ENCODE data around the gene PIK3R5. TPM values are rescaled to one million over a fixed set of nuclear protein-coding genes. Genes with fewer than 3 reads are reported as not detected.

The PIK3R5 gene
- total and polyA plus RNA-seq, 11 donors, result 1.4 to 21.6 (median 2.4) TPM

- Histone ChIP-seq H3K4me3 (peak overlapping the region in 11 of 12 donors; percentile 8 to 66 (median 54)), H3K9me3 (no peaks in the 10 kb centered on the region), H3K27me3 (peaks cover 9 to 73% (median 31%) of the 10 kb centered on the region in 9 donors), H3K4me1 (peaks cover 0 to 22% (median 2%) of the 10 kb centered on the region in 12 donors), H3K27ac (no peak overlapping the region), H3K36me3 (no peaks in the 10 kb centered on the region)
- no peak for DNase-seq
- intact Hi-C loops (cut with DNase I), result loop anchor here in 1 of 10 donors (5.0 kb wide), 1 partner anchor 288 kb away; no protein-coding TSS in a partner anchor
- ATAC-seq, result peak in 1 of 4 donors; percentile 8
- WGBS, 4 donors, result 11 to 22% (median 16%) methylated on average over 48 to 58 of the region's 58 CpGs
- no peak for TF ChIP-seq CTCF (IDR thresholded peaks at IDR 0.05)
- TF ChIP-seq POLR2A (IDR thresholded peaks at IDR 0.05), result no peak
Observed at GRCh38 chr17:9004132-9004960, 38.8 kb upstream of the PIK3R5 start.

- Histone ChIP-seq H3K27ac (peak overlapping the region in 1 of 12 donors; percentile 26), H3K27me3 (peaks cover 9 to 72% (median 27%) of the 10 kb centered on the region in 9 donors), H3K4me1 (peaks cover 0 to 22% (median 2%) of the 10 kb centered on the region in 12 donors), H3K9me3 (no peaks in the 10 kb centered on the region), H3K4me3 (peak overlapping the region; percentile 10 to 66 (median 52)), H3K36me3 (no peaks in the 10 kb centered on the region)
- intact Hi-C loops (cut with DNase I), result loop anchor here in 1 of 10 donors (5.0 kb wide), 1 partner anchor 289 kb away; no protein-coding TSS in a partner anchor
- DNase-seq (peak in 1 of 5 donors; percentile 31), ATAC-seq (peak in 1 of 4 donors; percentile 45)
- TF ChIP-seq CTCF (IDR thresholded peaks at IDR 0.05), result no peak
- no peak for TF ChIP-seq POLR2A (IDR thresholded peaks at IDR 0.05)
- 1 to 2% (median 2%) methylated on average over 39 to 90 of the region's 90 CpGs for WGBS, 4 donors
Observed at GRCh38 chr17:9003355-9004131, 38.0 kb upstream of the PIK3R5 start.

GRCh38 chr17:9002606-9003354 lies 37.3 kb upstream of the PIK3R5 start:
- H3K27ac ChIP-seq, result peak overlapping the region in 1 of 12 donors; percentile 26
- intact Hi-C loops (cut with DNase I), result loop anchor here in 1 of 10 donors (5.0 kb wide), 1 partner anchor 290 kb away; no protein-coding TSS in a partner anchor
- no peaks in the 10 kb centered on the region for H3K9me3 ChIP-seq
- H3K4me1 ChIP-seq, result peaks cover 0 to 22% (median 2%) of the 10 kb centered on the region in 12 donors
- H3K4me3 ChIP-seq, result peak overlapping the region in 11 of 12 donors; percentile 29 to 66 (median 54)
- peak in 3 of 4 donors; percentile 45 to 79 (median 76) for ATAC-seq
- TF ChIP-seq CTCF (IDR thresholded peaks at IDR 0.05), result peak in 9 of 12 donors; percentile 6 to 40 (median 23)
- TF ChIP-seq POLR2A (IDR thresholded peaks at IDR 0.05), result no peak
- H3K27me3 ChIP-seq, result peaks cover 9 to 72% (median 27%) of the 10 kb centered on the region in 9 donors
- WGBS, 4 donors, result 2 to 3% (median 3%) methylated on average over 21 to 69 of the region's 69 CpGs
- no peaks in the 10 kb centered on the region for H3K36me3 ChIP-seq
- peak in 2 of 5 donors; percentile 23 to 68 for DNase-seq

Data from heart left ventricle (tissue), 16 donors.